Measurements from ENCODE around the gene RNF11.

Gene RNF11

DNA sequence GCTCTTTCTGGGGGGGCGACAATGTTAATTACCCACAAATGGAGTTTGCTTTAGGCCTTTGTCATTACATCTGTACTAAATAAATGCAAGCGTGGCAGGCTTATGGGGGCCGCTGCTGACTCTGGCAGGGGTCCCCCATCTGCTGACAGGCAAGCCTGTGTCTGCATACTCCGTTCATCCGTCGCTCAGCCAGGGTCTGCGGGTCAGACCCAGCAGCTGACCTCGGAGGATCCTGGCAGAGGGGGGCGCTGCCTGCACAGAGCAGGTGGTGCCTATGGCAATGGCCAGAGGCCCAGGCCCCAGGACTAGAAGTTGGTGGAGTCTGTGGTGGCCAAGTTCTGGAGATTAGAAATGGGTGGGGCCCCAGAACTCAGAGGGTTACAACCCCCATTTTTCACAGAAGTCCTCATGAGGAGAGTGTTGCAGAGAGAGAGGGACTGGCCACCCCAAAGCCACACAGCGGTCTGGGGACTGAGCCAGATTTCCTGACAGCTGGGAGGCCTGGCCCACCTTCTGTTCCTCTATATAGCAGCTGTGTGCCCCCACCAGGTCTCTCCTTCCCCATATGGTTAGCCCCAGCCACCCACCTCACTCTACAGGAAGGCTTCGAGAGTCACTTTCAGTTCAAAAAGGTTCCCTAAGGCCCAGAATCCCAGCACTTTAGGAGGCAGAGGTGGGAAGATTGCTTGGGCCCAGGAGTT is 63.3 kb downstream of the RNF11 start:
- DNase-seq: no peak

GRCh38 chr1:51299981-51300670 is 64.1 kb downstream of the RNF11 start:
- no peak for DNase-seq

DNA sequence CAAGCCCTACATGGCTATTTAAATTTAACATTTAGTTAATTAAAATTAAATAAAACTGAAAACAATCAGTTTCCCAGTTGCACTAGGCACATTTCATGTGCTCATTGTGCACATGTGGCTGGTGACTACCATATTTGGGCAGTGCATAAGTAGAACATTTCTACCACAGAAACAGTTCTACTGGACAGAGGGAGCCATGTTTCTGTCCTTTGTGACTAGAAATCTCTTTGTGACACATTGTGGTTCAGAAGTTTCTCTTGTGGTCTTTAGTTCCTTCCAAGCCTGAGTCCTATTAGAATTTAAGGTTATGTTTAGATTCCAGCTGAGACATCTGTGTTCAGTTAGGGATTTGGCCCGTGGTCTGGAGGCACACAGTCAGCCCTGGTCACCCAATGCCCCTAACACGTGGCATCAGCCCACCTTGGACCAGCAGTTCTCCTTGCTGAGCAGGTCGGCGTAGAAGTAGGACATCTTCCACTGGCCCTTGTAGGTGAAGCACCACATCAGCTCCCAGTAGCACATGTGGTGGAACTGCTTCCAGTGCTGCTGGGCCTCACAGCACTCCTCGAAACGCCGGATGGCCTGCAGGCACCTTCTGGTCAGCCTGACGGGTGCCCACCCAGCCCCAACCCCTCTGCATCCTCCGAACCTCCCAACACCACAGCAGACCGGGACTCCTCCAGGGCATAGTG is 65.2 kb downstream of the RNF11 start:
- no peak for DNase-seq

GRCh38 chr1:51301844-51302162 is 65.7 kb downstream of the RNF11 start:
- DNase-seq: no peak

GRCh38 chr1:51302270-51302669 is 66.2 kb downstream of the RNF11 start:
- no peak for DNase-seq

DNA sequence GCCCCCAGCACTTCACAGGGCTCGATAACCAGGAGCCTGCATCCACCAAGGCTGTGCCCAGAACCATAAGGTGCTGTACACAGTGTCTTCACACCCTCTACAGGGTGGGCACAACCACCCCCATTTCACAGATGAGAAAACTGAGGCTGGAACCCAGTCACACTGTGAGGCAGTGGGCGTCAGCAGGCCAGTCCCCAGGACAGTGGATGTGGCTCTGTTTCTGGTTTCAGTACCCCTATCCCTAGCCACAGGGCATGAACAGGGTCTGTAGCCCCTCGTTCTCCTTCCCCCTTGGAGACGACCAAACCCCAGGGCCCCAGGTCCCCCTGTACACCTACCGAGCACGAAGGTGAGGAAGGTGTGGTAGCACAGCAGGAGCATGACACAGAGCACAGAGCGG is 66.7 kb downstream of the RNF11 start:
- no peak for DNase-seq

- DNase-seq: no peak
Observed at GRCh38 chr1:51303315-51303714, 67.2 kb downstream of the RNF11 start.

DNA sequence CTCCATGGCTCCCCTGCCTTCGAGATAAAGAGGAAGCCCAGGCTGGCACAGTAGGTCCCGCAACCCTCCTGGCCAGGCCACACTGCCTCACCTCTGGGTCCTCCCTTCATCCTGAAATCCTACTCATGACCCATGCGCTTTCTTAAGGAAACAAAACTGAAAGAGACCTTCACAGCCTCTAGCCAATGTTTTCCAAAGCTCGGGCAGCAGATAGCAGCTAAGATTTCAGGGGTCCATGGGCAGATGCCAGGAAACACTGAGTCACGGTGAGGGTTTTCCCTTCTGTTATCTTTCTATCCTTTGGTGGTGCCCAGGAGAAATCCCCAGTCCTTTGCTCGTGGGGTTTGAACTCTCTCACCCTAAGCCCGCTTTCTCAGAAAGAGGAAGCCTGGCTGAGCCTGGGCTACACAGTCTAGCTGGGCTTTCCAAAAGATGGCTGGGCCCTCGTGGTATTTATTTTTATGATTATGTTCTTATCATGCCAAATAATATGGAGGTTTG is 67.7 kb downstream of the RNF11 start:
- peak; percentile 52 for DNase-seq

GRCh38 chr1:51304360-51304759 is 68.3 kb downstream of the RNF11 start:
- no peak for DNase-seq

- no peak for DNase-seq
Observed at GRCh38 chr1:51305371-51305823, 69.3 kb downstream of the RNF11 start.

DNA sequence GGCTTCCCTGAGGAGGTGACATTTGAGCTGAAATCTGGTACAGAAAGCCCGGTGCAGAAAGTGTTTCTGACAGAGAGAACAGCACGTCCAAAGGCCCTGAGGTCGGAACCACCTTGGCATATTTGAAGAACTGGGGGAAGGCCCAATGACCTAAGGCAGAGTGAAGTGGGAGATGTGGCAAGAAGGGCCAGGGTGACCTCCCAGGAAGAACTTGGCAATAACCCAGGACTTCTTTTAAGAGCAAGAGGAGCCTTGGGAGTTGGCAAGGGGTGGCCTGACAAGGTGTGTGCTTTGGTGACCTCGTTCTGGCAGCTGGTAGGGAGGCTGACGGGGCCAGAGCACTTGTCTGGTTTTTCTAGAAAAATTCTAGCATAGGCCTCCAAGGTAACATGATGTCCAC is 70.9 kb downstream of the RNF11 start:
- no peak for DNase-seq

- no peak for DNase-seq
Observed at GRCh38 chr1:51308636-51309035, 72.6 kb downstream of the RNF11 start.

DNA sequence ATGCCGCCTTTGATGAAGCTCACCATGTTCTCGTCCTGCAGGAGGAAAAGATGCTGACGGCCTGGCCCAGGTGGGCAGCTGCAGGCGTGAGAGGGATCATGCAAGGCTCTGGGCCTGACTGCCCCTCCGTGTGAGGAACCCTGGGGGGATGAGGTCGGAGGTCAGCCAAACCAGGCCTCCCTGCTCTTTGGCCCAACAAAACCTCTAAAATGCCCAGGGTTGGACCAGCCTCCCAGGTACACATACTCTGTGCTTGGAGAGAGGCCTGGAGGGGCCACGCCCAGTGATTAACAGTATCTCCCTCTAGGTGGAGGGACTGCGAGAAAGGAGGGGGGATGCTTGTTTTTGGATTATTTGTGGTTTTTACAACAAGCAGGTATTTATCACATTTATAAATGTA is 73.2 kb downstream of the RNF11 start:
- DNase-seq: no peak

DNA sequence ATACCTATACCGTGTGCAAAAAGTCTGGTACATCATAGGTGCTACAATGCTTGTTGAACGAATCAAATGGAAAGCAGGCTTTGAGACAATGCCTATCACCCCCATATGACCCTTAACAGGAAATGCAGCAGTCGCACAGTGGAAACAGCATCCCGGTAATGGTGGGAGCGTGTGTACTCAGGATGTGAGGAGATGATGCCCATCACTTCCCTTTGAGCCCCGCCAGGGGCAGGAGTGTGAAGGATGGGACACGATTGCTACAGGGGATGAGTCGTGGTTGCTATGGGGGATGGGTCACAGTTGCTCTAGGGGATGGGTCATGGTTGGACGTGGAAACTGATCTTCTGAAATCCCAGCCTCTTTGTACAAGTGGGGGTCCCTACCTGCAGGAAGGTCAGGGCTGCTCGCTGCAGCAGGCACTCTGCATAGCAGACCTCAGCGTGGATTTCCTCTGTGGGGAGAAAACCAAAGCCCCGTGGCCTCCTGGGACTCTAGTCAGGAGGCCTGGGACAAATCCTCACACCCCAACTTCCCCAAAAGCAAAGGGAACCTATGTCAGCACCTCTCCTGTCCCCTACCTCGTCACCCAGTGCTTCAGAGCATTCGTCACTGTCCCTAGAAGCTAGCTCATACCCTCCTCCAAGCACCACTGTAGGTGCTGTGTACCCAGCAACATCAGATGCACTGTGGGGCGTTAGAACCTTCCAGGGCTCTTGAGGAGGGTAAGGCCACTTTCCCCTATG is 75.0 kb downstream of the RNF11 start:
- DNase-seq: no peak

DNA sequence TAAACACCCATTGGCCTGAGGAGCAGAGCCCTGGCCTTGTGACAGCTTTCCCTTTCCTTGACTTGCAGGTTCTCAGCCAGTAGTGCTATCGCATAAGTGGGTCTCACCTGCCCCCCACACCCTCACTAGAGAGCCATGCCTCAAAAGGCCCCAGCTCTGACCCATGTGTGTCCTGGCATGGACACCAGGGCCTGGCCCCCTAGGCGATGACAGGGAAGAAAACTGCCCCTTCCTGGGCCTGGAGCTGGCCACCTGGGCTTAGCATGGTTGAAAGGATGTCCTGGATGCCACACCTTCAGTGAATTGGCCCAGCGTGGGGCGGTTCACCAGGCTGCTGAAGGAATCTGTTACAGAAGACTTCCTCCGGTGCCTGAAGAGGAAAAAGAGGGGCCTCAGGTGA is 75.8 kb downstream of the RNF11 start:
- DNase-seq: no peak

DNA sequence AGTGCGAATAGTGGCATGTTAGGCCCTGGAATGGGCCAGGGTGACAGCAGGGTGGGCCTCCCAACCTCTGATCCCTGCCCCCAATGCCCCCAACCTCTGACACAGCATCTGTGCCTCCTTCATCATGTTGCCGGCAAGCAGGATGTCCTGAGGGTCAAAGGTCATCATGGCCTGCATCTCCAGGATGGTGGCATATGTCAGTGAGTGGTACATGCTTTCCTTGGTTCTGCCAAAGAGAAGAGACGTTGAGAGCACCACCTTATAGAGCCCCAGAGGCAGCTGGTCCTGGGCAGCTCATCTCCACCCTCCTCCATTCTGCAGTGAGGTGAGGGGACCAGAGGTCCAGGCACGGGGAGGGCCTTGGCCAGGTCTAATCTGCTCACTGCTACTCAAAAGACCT is 76.6 kb downstream of the RNF11 start:
- no peak for DNase-seq

- DNase-seq: no peak
Observed at GRCh38 chr1:51313268-51313852, 77.3 kb downstream of the RNF11 start.

DNA sequence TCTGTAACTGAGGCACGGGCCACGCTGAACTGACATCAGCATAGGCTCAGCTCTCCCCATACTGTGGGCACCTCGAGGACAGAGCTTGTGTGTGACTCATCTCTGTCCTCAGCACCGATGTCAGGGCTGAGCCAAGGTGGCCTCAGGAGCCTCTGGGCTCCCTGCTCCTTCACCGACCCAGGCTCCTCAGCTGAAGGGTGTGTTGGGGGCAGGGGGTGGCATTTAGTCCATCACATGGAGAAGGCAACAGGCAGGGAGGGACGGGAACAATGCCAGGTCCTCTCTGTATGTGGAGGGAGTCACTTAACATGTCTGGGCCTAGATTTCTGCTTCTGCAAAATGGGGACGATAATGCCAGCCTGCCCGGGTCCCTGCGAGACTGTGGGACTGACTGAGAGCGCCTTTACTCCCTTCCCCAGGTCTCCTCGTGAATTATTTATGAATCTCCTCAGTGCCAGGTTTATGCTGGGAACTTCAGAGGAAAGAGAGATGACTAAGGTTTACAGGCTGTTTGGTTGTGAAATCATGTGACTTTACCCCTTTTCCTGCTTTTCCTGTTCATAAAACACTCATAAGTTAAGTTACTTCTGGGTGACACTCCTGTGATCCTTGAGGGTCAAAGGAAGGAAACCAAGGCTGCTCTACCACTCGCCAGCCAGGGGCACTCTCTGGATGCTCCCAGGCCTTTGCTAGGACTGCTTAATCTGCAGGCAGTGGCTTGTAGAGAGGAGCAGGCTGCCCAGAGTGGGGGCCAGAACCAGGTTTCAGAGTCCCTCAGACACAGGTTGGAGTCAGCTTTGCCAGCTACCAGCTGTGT is 78.1 kb downstream of the RNF11 start:
- no peak for DNase-seq

DNA sequence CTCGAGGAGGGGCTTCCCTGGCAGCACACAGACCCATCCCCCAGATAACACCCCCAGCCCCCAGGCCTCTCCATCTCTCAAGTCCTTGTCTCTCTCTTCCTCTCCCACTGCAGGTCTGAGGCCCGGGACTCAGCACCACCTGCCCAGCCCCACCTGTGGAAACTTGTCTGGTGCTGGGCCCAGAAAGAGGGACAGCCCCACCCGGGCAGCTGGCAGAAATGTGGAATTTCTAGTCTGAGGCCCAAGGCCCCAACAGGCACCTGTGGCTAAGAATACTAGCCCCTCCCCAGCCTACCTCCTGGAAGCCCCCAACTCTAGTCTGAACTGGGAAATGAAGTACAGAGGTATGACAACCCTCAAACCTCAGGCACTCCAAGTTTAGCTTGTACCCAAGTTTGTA is 78.9 kb downstream of the RNF11 start:
- DNase-seq: no peak

GRCh38 chr1:51316113-51316845 is 80.2 kb downstream of the RNF11 start:
- no peak for DNase-seq

GRCh38 chr1:51316846-51317120 is 80.7 kb downstream of the RNF11 start:
- no peak for DNase-seq

DNA sequence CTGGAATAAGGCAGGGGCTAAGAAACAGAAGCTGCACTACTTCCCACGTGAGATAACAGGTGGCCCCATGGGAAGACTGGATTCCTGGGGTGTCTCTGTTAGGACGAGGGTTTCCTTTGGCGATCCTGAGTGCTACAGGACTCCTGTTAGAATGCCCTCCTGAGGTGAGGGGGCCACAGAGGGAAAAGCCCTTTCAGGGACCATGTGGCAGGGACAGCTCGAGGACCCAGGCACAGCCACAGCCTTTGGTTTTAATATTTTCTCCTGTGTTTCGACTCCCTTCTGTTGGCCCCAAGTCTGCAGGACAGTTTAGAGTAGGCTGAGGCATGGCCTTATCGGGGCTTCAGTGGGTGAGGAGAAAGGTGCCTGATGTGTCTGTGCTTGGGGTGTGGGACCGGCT is 81.7 kb downstream of the RNF11 start:
- no peak for DNase-seq
